SK-N-SH (cell line): Measurements from ENCODE around the gene PLCG1. TPM values are rescaled to one million over a fixed set of nuclear protein-coding genes. Genes with fewer than 3 reads are reported as not detected.

Source experiments
- CTCF ChIA-PET: fragments of 300-600, 350-600 bp; formaldehyde crosslinking; extraction: SDS; loops from one replicate; lab custom pipeline; 2021; lab: Yijun Ruan, JAX
- POLR2A ChIA-PET: fragments of 350-600 bp; sonication (Branson Sonifier 250); formaldehyde crosslinking; extraction: SDS; loops from one replicate; lab custom pipeline; 2020; ENCODE audit warnings: antibody characterized with exemption, inconsistent platforms; lab: Yijun Ruan, JAX
- DNase-seq: peaks from one replicate; pipeline ENCODE4 v3.0.0; 2012
- H2AFZ ChIP-seq: fragments of 200-600 bp; sonication (generic); 2 replicates; pipeline ENCODE4 v1.8.1; 2016; ENCODE audit warnings: antibody characterized with exemption, mild to moderate bottlenecking, low read depth
- H3F3A ChIP-seq: fragments of 200-600 bp; sonication (generic); replicated peaks from 2 replicates; pipeline ENCODE3; 2016; ENCODE audit warnings: antibody characterized with exemption, mild to moderate bottlenecking; ENCODE audit not compliant: insufficient read depth
- H3K27ac ChIP-seq, 2 experiments: fragments of 200-500 bp in 1 of 2; fragments of 200-600 bp in 1 of 2; sonication (Bioruptor generic) in 1 of 2; sonication (generic), shearing (Covaris generic) in 1 of 2; 2 replicates each; pipeline versions ENCODE4 v1.5.1 to v1.6.1; 2014 to 2016; ENCODE audit warnings: low read depth in 2 of 2, inconsistent platforms in 1 of 2, low read length in 1 of 2, mild to moderate bottlenecking in 1 of 2, mixed read lengths in 1 of 2
- H3K27me3 ChIP-seq: fragments of 200-600 bp; sonication (generic), shearing (Covaris generic); 2 replicates; pipeline ENCODE4 v1.6.1; 2016; ENCODE audit warnings: mixed run types; ENCODE audit not compliant: insufficient read depth
- H3K36me3 ChIP-seq, 2 experiments: fragments of 200-500 bp in 1 of 2; fragments of 200-600 bp in 1 of 2; sonication (Bioruptor generic) in 1 of 2; sonication (generic) in 1 of 2; replicated peaks in 1 of 2; 2 replicates each; pipeline versions ENCODE3 to v1.5.1; 2014 to 2016; ENCODE audit warnings: low read length in 1 of 2, mild to moderate bottlenecking in 1 of 2; ENCODE audit not compliant: insufficient read depth in 2 of 2, control insufficient read depth in 1 of 2
- H3K4me1 ChIP-seq, 2 experiments: fragments of 200-500 bp in 1 of 2; fragments of 200-600 bp in 1 of 2; sonication (Bioruptor generic) in 1 of 2; sonication (generic), shearing (Covaris generic) in 1 of 2; 2 replicates each; pipeline versions ENCODE4 v1.5.1 to v1.6.1; 2014 to 2016; ENCODE audit warnings: low read depth in 1 of 2, low read length in 1 of 2, mixed run types in 1 of 2; ENCODE audit not compliant: insufficient read depth in 2 of 2, control insufficient read depth in 1 of 2
- H3K4me2 ChIP-seq: fragments of 200-600 bp; sonication (generic), shearing (Covaris generic); 2 replicates; pipeline ENCODE4 v1.6.1; 2017; ENCODE audit warnings: mixed run types
- H3K4me3 ChIP-seq, 2 experiments: fragments of 200-500 bp in 1 of 2; fragments of 200-600 bp in 1 of 2; sonication (Bioruptor generic) in 1 of 2; sonication (generic), shearing (Covaris generic) in 1 of 2; 2 replicates each; pipeline versions ENCODE4 v1.5.1 to v1.8.1; 2014 to 2016; ENCODE audit warnings: low read depth in 2 of 2, inconsistent platforms in 1 of 2, low read length in 1 of 2, mild to moderate bottlenecking in 1 of 2, mixed read lengths in 1 of 2, moderate library complexity in 1 of 2
- H3K79me2 ChIP-seq: fragments of 200-600 bp; sonication (generic); 2 replicates; pipeline ENCODE4 v1.8.1; 2017; ENCODE audit warnings: mild to moderate bottlenecking; ENCODE audit not compliant: insufficient read depth
- H3K9ac ChIP-seq: fragments of 200-600 bp; sonication (generic); 2 replicates; pipeline ENCODE4 v1.6.1; 2017; ENCODE audit warnings: mixed run types
- H3K9me2 ChIP-seq: fragments of 200-600 bp; sonication (generic); 2 replicates; pipeline ENCODE4 v1.6.1; 2017; ENCODE audit warnings: mixed run types
- H3K9me3 ChIP-seq: fragments of 200-600 bp; sonication (generic); 2 replicates; pipeline ENCODE4 v1.6.1; 2017; ENCODE audit warnings: mixed run types, mild to moderate bottlenecking, moderate library complexity
- H4K20me1 ChIP-seq: fragments of 200-600 bp; sonication (generic); 2 replicates; pipeline ENCODE4 v1.6.1; 2017; ENCODE audit warnings: mild to moderate bottlenecking, mixed run types; ENCODE audit not compliant: insufficient read depth
- CHD2 ChIP-seq: fragments of 150-350 bp; IDR thresholded peaks from 2 replicates; pipeline ENCODE4 v1.6.1; 2018; ENCODE audit warnings: low read length; ENCODE audit not compliant: partially characterized antibody
- EZH2phosphoT487 ChIP-seq: fragments of 200-600 bp; sonication (generic); IDR thresholded peaks from 2 replicates; pipeline ENCODE4 v1.6.1; 2017; ENCODE audit warnings: low read depth, mixed run types, mild to moderate bottlenecking, antibody characterized with exemption, moderate library complexity, borderline replicate concordance
- FOSL2 ChIP-seq: IDR thresholded peaks from 2 replicates; pipeline ENCODE4 v1.4.0; 2012; ENCODE audit warnings: low read depth, mild to moderate bottlenecking, moderate library complexity, borderline replicate concordance
- GATA2 ChIP-seq: sonication (generic); formaldehyde crosslinking; IDR thresholded peaks from 2 replicates; pipeline ENCODE4 v1.5.0; 2020; ENCODE audit warnings: mild to moderate bottlenecking, missing genetic modification reagents
- JUND ChIP-seq: IDR thresholded peaks from 2 replicates; pipeline ENCODE4 v1.4.0; 2012
- MEF2A ChIP-seq: IDR thresholded peaks from 2 replicates; pipeline ENCODE4 v1.4.0; 2012; ENCODE audit warnings: low read depth, borderline replicate concordance
- MXI1 ChIP-seq: IDR thresholded peaks from 2 replicates; pipeline ENCODE4 v1.6.1; 2012; ENCODE audit warnings: mild to moderate bottlenecking, low read depth, low read length, improper control_type of control experiment
- NRF1 ChIP-seq: IDR thresholded peaks from 2 replicates; pipeline ENCODE4 v1.6.1; 2012; ENCODE audit warnings: low read depth, mild to moderate bottlenecking, low read length
- POLR2AphosphoS5 ChIP-seq: IDR thresholded peaks from 2 replicates; pipeline ENCODE4 v1.6.1; 2012; ENCODE audit warnings: low read depth, low read length
- RAD21 ChIP-seq: IDR thresholded peaks from 2 replicates; pipeline ENCODE4 v1.6.1; 2012; ENCODE audit warnings: mild to moderate bottlenecking, low read length
- RFX5 ChIP-seq: IDR thresholded peaks from 2 replicates; pipeline ENCODE4 v1.6.1; 2012; ENCODE audit warnings: mild to moderate bottlenecking, improper control_type of control experiment, low read length
- RXRA ChIP-seq: IDR thresholded peaks from 2 replicates; pipeline ENCODE4 v1.4.0; 2012; ENCODE audit warnings: low read depth, mild to moderate bottlenecking, borderline replicate concordance
- SIN3A ChIP-seq: IDR thresholded peaks from 2 replicates; pipeline ENCODE4 v1.6.1; 2012; ENCODE audit warnings: low read depth, mild to moderate bottlenecking, low read length, moderate library complexity, borderline replicate concordance
- SMC3 ChIP-seq: IDR thresholded peaks from 2 replicates; pipeline ENCODE4 v1.6.1; 2012; ENCODE audit warnings: low read depth, low read length, improper control_type of control experiment
- TAF1 ChIP-seq: IDR thresholded peaks from 2 replicates; pipeline ENCODE4 v1.6.1; 2012; ENCODE audit warnings: low read depth, mild to moderate bottlenecking, low read length, moderate library complexity, borderline replicate concordance
- TCF12 ChIP-seq: IDR thresholded peaks from 2 replicates; pipeline ENCODE4 v1.4.0; 2012
- TEAD4 ChIP-seq: IDR thresholded peaks from 2 replicates; pipeline ENCODE4 v1.4.0; 2012; ENCODE audit warnings: mild to moderate bottlenecking, borderline replicate concordance; ENCODE audit not compliant: insufficient read depth
- WGBS: methylation state at CpG from one replicate; pipeline ENCODE4 v1.1.6; 2017; ENCODE audit warnings: low lambda C conversion rate; 5-methylcytosine and 5-hydroxymethylcytosine counted together
- polyA plus RNA-seq, 3 experiments: library from polyadenylated mRNA; depleted of rRNA; stranded (reverse); fragments of >200 nt; gene quantifications; 2 replicates each; pipeline ENCODE4 v1.2.3, GENCODE V29; 2012
- TF ChIP-seq, protein P1 (sequence below): IDR thresholded peaks from 2 replicates; pipeline ENCODE4 v1.6.1; 2012; ENCODE audit warnings: mild to moderate bottlenecking, low read depth, low read length, moderate library complexity
- TF ChIP-seq, protein P2 (sequence below): fragments of 150-350 bp; IDR thresholded peaks from 2 replicates; pipeline ENCODE4 v1.6.1; 2016; ENCODE audit warnings: mild to moderate bottlenecking, low read depth, low read length
- TF ChIP-seq, protein P3 (sequence below): IDR thresholded peaks from 2 replicates; pipeline ENCODE4 v1.4.0; 2012; ENCODE audit warnings: low read depth

Gene PLCG1
- polyA plus RNA-seq, 1 of the 3 experiments (the other 2 are of a cell fraction), result 81.4 TPM

DNA sequence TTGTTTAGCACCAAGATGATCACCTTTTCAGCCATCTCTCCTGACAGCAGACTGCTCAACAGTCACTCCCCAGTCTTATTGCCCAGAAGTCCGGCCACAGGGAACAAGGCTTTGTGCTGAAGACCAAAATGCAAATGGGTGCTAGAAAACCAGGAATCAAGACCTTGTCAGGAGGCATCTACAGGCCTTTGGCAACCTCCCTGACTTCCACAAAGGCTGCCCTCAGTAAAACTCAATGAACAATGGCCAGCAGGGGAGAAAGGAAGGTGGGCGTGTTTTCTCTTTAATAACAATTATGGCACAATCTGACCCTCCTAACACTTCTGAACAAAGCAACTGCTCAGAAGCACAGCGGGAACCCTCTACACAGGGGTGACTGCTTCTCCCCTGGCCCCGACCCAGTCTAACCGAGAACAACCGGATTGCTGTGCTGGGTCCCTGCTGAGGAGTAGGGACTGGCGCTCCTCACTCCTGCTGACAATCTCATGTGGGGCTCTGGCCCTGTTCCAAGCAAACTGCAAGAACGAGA, 41.6 kb downstream of the PLCG1 start:
- H3K4me1 ChIP-seq, result peaks cover 8 to 21% of the 10 kb centered on the region in 2 experiments
- H3K27me3 ChIP-seq, result no peaks in the 10 kb centered on the region
- no peaks in the 10 kb centered on the region for H4K20me1 ChIP-seq
- no peaks in the 10 kb centered on the region for H3K9me3 ChIP-seq
- DNase-seq, result no peak
- ChIA-PET CTCF (no interaction called here), POLR2A (no interaction called here)
- WGBS, result 90% methylated on average over 8 of the region's 8 CpGs
- peaks cover 19 to 44% of the 10 kb centered on the region in 2 experiments for H3K36me3 ChIP-seq
- H3K4me2 ChIP-seq, result no peak overlapping the region
- H3K27ac ChIP-seq, result peak overlapping the region; percentile 9 to 89; a peak in 3 of 4 replicates
- H2AFZ ChIP-seq, result no peak overlapping the region
- peaks cover 12% of the 10 kb centered on the region for H3F3A ChIP-seq
- no peak overlapping the region for H3K4me3 ChIP-seq
- H3K79me2 ChIP-seq, result 0 out of 2 replicates have a peak, but pooled peaks cover 12% of the 10 kb centered on the region
- no peaks in the 10 kb centered on the region for H3K9me2 ChIP-seq
- no peak overlapping the region for H3K9ac ChIP-seq
- TF ChIP-seq TCF12 (no peak), SMC3 (no peak), POLR2AphosphoS5 (no peak), SIN3A (no peak), JUND (no peak), CHD2 (no peak), RXRA (no peak)
- TF ChIP-seq, protein P1, sequence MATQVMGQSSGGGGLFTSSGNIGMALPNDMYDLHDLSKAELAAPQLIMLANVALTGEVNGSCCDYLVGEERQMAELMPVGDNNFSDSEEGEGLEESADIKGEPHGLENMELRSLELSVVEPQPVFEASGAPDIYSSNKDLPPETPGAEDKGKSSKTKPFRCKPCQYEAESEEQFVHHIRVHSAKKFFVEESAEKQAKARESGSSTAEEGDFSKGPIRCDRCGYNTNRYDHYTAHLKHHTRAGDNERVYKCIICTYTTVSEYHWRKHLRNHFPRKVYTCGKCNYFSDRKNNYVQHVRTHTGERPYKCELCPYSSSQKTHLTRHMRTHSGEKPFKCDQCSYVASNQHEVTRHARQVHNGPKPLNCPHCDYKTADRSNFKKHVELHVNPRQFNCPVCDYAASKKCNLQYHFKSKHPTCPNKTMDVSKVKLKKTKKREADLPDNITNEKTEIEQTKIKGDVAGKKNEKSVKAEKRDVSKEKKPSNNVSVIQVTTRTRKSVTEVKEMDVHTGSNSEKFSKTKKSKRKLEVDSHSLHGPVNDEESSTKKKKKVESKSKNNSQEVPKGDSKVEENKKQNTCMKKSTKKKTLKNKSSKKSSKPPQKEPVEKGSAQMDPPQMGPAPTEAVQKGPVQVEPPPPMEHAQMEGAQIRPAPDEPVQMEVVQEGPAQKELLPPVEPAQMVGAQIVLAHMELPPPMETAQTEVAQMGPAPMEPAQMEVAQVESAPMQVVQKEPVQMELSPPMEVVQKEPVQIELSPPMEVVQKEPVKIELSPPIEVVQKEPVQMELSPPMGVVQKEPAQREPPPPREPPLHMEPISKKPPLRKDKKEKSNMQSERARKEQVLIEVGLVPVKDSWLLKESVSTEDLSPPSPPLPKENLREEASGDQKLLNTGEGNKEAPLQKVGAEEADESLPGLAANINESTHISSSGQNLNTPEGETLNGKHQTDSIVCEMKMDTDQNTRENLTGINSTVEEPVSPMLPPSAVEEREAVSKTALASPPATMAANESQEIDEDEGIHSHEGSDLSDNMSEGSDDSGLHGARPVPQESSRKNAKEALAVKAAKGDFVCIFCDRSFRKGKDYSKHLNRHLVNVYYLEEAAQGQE, result no peak
- TF ChIP-seq, protein P2, sequence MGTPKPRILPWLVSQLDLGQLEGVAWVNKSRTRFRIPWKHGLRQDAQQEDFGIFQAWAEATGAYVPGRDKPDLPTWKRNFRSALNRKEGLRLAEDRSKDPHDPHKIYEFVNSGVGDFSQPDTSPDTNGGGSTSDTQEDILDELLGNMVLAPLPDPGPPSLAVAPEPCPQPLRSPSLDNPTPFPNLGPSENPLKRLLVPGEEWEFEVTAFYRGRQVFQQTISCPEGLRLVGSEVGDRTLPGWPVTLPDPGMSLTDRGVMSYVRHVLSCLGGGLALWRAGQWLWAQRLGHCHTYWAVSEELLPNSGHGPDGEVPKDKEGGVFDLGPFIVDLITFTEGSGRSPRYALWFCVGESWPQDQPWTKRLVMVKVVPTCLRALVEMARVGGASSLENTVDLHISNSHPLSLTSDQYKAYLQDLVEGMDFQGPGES, result no peak

DNA sequence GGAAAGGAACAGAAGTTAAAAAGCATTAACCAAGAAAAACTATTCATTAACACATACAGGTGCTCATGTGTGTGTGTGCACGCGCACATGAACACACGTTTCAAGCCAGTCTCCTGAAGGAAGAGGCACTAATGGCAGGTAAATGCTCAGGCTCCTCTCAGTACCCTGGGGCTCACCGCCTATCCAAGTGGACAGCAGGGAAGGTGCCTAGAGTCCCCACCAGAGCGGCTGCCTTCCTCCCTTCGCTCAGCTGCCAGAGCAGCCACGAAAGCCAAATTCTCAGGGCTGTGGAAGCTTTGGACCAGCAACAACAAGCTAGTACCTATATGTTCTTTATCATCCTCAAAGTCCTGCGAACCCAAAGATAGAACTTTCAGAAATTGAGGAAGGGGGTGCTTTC, 42.6 kb downstream of the PLCG1 start:
- peaks cover 15 to 34% of the 10 kb centered on the region in 2 experiments for H3K36me3 ChIP-seq
- 0 out of 2 replicates have a peak, but pooled peaks cover 12% of the 10 kb centered on the region for H3K79me2 ChIP-seq
- TF ChIP-seq, protein P1, result no peak
- TF ChIP-seq GATA2 (CRISPR knock-in tag), result no peak
- TF ChIP-seq EZH2phosphoT487, result no peak
- TF ChIP-seq, protein P3, sequence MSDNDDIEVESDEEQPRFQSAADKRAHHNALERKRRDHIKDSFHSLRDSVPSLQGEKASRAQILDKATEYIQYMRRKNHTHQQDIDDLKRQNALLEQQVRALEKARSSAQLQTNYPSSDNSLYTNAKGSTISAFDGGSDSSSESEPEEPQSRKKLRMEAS, result no peak
- no peak for TF ChIP-seq RFX5
- TF ChIP-seq FOSL2, result no peak
- TF ChIP-seq TEAD4, result no peak
- TF ChIP-seq TAF1, result no peak
- no peak for TF ChIP-seq MEF2A
- TF ChIP-seq MXI1, result no peak
- no peak for TF ChIP-seq RAD21
- no peak for TF ChIP-seq JUND
- TF ChIP-seq NRF1, result no peak

More for the DNA sequence above, 42.6 kb downstream of the PLCG1 start:
- ChIA-PET CTCF (interaction anchor here (0.8 to 1.3 kb wide), 3 partner anchors 159 to 217 kb away, joined by 3 to 6 read pairs (median 3); partner anchors contain the start of gene LPIN3), POLR2A (no interaction called here)
- Histone ChIP-seq H3K27ac (no peak overlapping the region), H3K9me3 (no peaks in the 10 kb centered on the region), H4K20me1 (no peaks in the 10 kb centered on the region), H3K4me2 (no peak overlapping the region), H3K4me1 (peaks cover 14 to 21% of the 10 kb centered on the region in 2 experiments), H3K4me3 (no peak overlapping the region), H3K9ac (no peak overlapping the region), H2AFZ (no peak overlapping the region), H3K27me3 (no peaks in the 10 kb centered on the region), H3K9me2 (no peaks in the 10 kb centered on the region), H3F3A (peaks cover 12% of the 10 kb centered on the region)
- 96% methylated on average over 8 of the region's 8 CpGs for WGBS
- DNase-seq, result no peak
